HG02763 (cell line): ENCODE measurements around the gene IGF1R.

Source experiments
- ATAC-seq: cut with Tn5 transposase; IDR thresholded peaks from one replicate; pipeline ENCODE4 v1.9.1; 2021; ENCODE audit warnings: mild to moderate bottlenecking, moderate library complexity; ENCODE audit not compliant: unreplicated experiment

Gene IGF1R

GRCh38 chr15:98933406-98933805, 285.1 kb downstream of the IGF1R start:
- no peak for ATAC-seq

GRCh38 chr15:98935736-98936135, 287.4 kb downstream of the IGF1R start:
- no peak for ATAC-seq

GRCh38 chr15:98937413-98938104, 289.2 kb downstream of the IGF1R start:
- ATAC-seq = peak; percentile 73

GRCh38 chr15:98938105-98938417, 289.7 kb downstream of the IGF1R start:
- ATAC-seq = no peak

GRCh38 chr15:98938799-98939198, 290.5 kb downstream of the IGF1R start:
- ATAC-seq = no peak

GRCh38 chr15:98939311-98940080, 291.2 kb downstream of the IGF1R start:
- no peak for ATAC-seq

- ATAC-seq = no peak
Observed at GRCh38 chr15:98941595-98942255, 293.4 kb downstream of the IGF1R start.

GRCh38 chr15:98942431-98942830, 294.1 kb downstream of the IGF1R start:
- no peak for ATAC-seq

GRCh38 chr15:98943051-98943508, 294.7 kb downstream of the IGF1R start:
- ATAC-seq = no peak

- ATAC-seq = no peak
Observed at GRCh38 chr15:98943601-98944151, 295.3 kb downstream of the IGF1R start.

GRCh38 chr15:98946301-98947255, 298.2 kb downstream of the IGF1R start:
- no peak for ATAC-seq

GRCh38 chr15:98948456-98948855, 300.1 kb downstream of the IGF1R start:
- no peak for ATAC-seq

- ATAC-seq = no peak
Observed at GRCh38 chr15:98948941-98949340, 300.6 kb downstream of the IGF1R start.

- ATAC-seq = no peak
Observed at GRCh38 chr15:98949624-98950023, 301.3 kb downstream of the IGF1R start.

GRCh38 chr15:98950248-98950647, 301.9 kb downstream of the IGF1R start:
- no peak for ATAC-seq

- ATAC-seq = no peak
Observed at GRCh38 chr15:98951004-98951403, 302.7 kb downstream of the IGF1R start.

- no peak for ATAC-seq
Observed at GRCh38 chr15:98951493-98952320, 303.4 kb downstream of the IGF1R start.

- ATAC-seq = peak; percentile 95
Observed at GRCh38 chr15:98952381-98952803, 304.1 kb downstream of the IGF1R start.

GRCh38 chr15:98953000-98953787, 304.9 kb downstream of the IGF1R start:
- no peak for ATAC-seq
